ENCODE measurements around the gene MED13.

GRCh38 chr17:61903251-61903650 lies 161.8 kb downstream of the MED13 start:
- TF ChIP-seq POLR2A (IDR thresholded peaks at IDR 0.05): no peak
- TF ChIP-seq CTCF (IDR thresholded peaks at IDR 0.05): no peak
